OCI-LY1 (cell line): ENCODE data around the gene HOMER1.

Experiments
- H2AFZ ChIP-seq: fragments of 200-600 bp; sonication (generic), shearing (Covaris generic); 2 replicates; pipeline ENCODE4 v1.6.0; 2014; ENCODE audit warnings: antibody characterized with exemption, mild to moderate bottlenecking, low read length
- H3F3A ChIP-seq: fragments of 200-600 bp; sonication (generic), shearing (Covaris generic); 2 replicates; pipeline ENCODE4 v1.6.0; 2014; ENCODE audit warnings: mild to moderate bottlenecking, antibody characterized with exemption, low read length, moderate library complexity; ENCODE audit not compliant: insufficient read depth
- H3K27ac ChIP-seq: fragments of 200-600 bp; sonication (generic); 2 replicates; pipeline ENCODE4 v1.5.1; 2014; ENCODE audit warnings: low read length, mixed run types, mild to moderate bottlenecking, low read depth; ENCODE audit not compliant: poor library complexity, severe bottlenecking
- H3K27me3 ChIP-seq: fragments of 200-600 bp; sonication (generic); 2 replicates; pipeline ENCODE4 v1.6.0; 2014; ENCODE audit warnings: antibody characterized with exemption, mild to moderate bottlenecking, low read length, moderate library complexity; ENCODE audit not compliant: insufficient read depth
- H3K36me3 ChIP-seq: fragments of 200-600 bp; sonication (generic); 2 replicates; pipeline ENCODE4 v1.6.1; 2014; ENCODE audit warnings: mild to moderate bottlenecking, antibody characterized with exemption, low read length, moderate library complexity, mixed read lengths; ENCODE audit not compliant: insufficient read depth
- H3K4me1 ChIP-seq: fragments of 200-600 bp; sonication (generic); 2 replicates; pipeline ENCODE4 v1.5.1; 2014; ENCODE audit warnings: mild to moderate bottlenecking, low read length, moderate library complexity; ENCODE audit not compliant: insufficient read depth, severe bottlenecking
- H3K4me2 ChIP-seq: fragments of 200-600 bp; sonication (generic), shearing (Covaris generic); 2 replicates; pipeline ENCODE4 v1.6.1; 2014; ENCODE audit warnings: low read length
- H3K4me3 ChIP-seq: fragments of 200-600 bp; sonication (generic); 2 replicates; pipeline ENCODE4 v1.5.1; 2014; ENCODE audit warnings: low read length, low read depth, mild to moderate bottlenecking, mixed read lengths; ENCODE audit not compliant: poor library complexity, severe bottlenecking
- H3K79me2 ChIP-seq: fragments of 200-600 bp; shearing (Covaris generic); 2 replicates; pipeline ENCODE4 v1.6.1; 2016; ENCODE audit warnings: mixed run types, low read length, mixed read lengths; ENCODE audit not compliant: insufficient read depth
- H3K9ac ChIP-seq: fragments of 200-600 bp; sonication (generic), shearing (Covaris generic); 2 replicates; pipeline ENCODE4 v1.6.1; 2014; ENCODE audit warnings: mild to moderate bottlenecking, low read length, mixed read lengths
- H3K9me2 ChIP-seq: fragments of 200-600 bp; sonication (generic), shearing (Covaris generic); 2 replicates; pipeline ENCODE4 v1.6.1; 2014; ENCODE audit warnings: low read depth, mild to moderate bottlenecking, low read length, mixed read lengths
- H3K9me3 ChIP-seq: fragments of 200-600 bp; shearing (Covaris generic); 2 replicates; pipeline ENCODE4 v1.6.1; 2014; ENCODE audit warnings: low read length, mixed read lengths
- H4K20me1 ChIP-seq: fragments of 200-600 bp; sonication (generic), shearing (Covaris generic); 2 replicates; pipeline ENCODE4 v1.6.0; 2016; ENCODE audit warnings: mild to moderate bottlenecking, low read length; ENCODE audit not compliant: insufficient read depth
- CTCF ChIP-seq: fragments of 200-600 bp; sonication (generic), shearing (Covaris generic); IDR thresholded peaks from 2 replicates; pipeline ENCODE4 v1.5.1; 2017; ENCODE audit warnings: mild to moderate bottlenecking, antibody characterized with exemption, low read length, moderate library complexity, mixed read lengths
- EZH2 ChIP-seq: fragments of 200-600 bp; sonication (generic), shearing (Covaris generic); IDR thresholded peaks from 2 replicates; pipeline ENCODE4 v1.8.0; 2017; ENCODE audit warnings: borderline replicate concordance, mixed run types, mild to moderate bottlenecking, antibody characterized with exemption, low read length, moderate library complexity, mixed read lengths

Gene HOMER1

GRCh38 chr5:79521156-79521555 lies 7.2 kb upstream of the HOMER1 start:
- Histone ChIP-seq H3K79me2 (no peaks in the 10 kb centered on the region), H3K4me2 (no peak overlapping the region), H4K20me1 (no peaks in the 10 kb centered on the region), H3K36me3 (no peaks in the 10 kb centered on the region), H3K4me1 (no peaks in the 10 kb centered on the region), H3K27me3 (no peaks in the 10 kb centered on the region; the same call in 1 of the 2 replicates), H3K9ac (no peak overlapping the region), H3F3A (no peaks in the 10 kb centered on the region), H3K4me3 (no peak overlapping the region), H3K27ac (no peak overlapping the region), H3K9me3 (no peaks in the 10 kb centered on the region), H2AFZ (no peak overlapping the region), H3K9me2 (no peaks in the 10 kb centered on the region)
- TF ChIP-seq EZH2 (no peak), CTCF (no peak)

GRCh38 chr5:79518718-79519117 lies 4.8 kb upstream of the HOMER1 start:
- no peak overlapping the region for H2AFZ ChIP-seq

GRCh38 chr5:79517601-79518000 lies 3.7 kb upstream of the HOMER1 start:
- H3K27me3 ChIP-seq: no peaks in the 10 kb centered on the region
- no peaks in the 10 kb centered on the region for H3K9me3 ChIP-seq
- no peak overlapping the region for H3K27ac ChIP-seq
- H3K36me3 ChIP-seq: no peaks in the 10 kb centered on the region
- no peaks in the 10 kb centered on the region for H3K79me2 ChIP-seq
- no peaks in the 10 kb centered on the region for H3K9me2 ChIP-seq
- no peak overlapping the region for H2AFZ ChIP-seq
- H3K9ac ChIP-seq: no peak overlapping the region
- no peak overlapping the region for H3K4me2 ChIP-seq
- peaks cover 17% of the 10 kb centered on the region for H3K4me1 ChIP-seq
- no peak for TF ChIP-seq EZH2
- no peak for TF ChIP-seq CTCF
- no peaks in the 10 kb centered on the region for H4K20me1 ChIP-seq
- no peaks in the 10 kb centered on the region for H3F3A ChIP-seq
- no peak overlapping the region for H3K4me3 ChIP-seq

More at GRCh38 chr5:79518718-79519117, 4.8 kb upstream of the HOMER1 start:
- Histone ChIP-seq H3F3A (no peaks in the 10 kb centered on the region), H3K4me1 (peaks cover 6% of the 10 kb centered on the region), H3K4me2 (no peak overlapping the region), H3K79me2 (no peaks in the 10 kb centered on the region), H4K20me1 (no peaks in the 10 kb centered on the region), H3K27ac (no peak overlapping the region), H3K9ac (no peak overlapping the region), H3K36me3 (no peaks in the 10 kb centered on the region), H3K4me3 (no peak overlapping the region), H3K9me2 (no peaks in the 10 kb centered on the region), H3K27me3 (no peaks in the 10 kb centered on the region), H3K9me3 (no peaks in the 10 kb centered on the region)
- TF ChIP-seq EZH2 (no peak), CTCF (no peak)
